K562 (cell line): ENCODE results near the gene C3. TPM values are rescaled to one million over a fixed set of nuclear protein-coding genes. Genes with fewer than 3 reads are reported as not detected.

ENCODE experiments used
- ARID3A ChIP-seq: IDR thresholded peaks from 2 replicates; pipeline ENCODE4 v1.6.1; 2012; ENCODE audit warnings: low read depth, low read length, improper control_type of control experiment, borderline replicate concordance
- BHLHE40 ChIP-seq: IDR thresholded peaks from 2 replicates; pipeline ENCODE4 v1.6.1; 2011; ENCODE audit warnings: low read length, improper control_type of control experiment
- CBFA2T3 ChIP-seq: fragments of 450-650 bp; IDR thresholded peaks from 2 replicates; pipeline ENCODE4 v1.6.1; 2017
- CREB3L1 ChIP-seq: fragments of 450-650 bp; IDR thresholded peaks from 2 replicates; pipeline ENCODE4 v1.6.1; 2014; ENCODE audit warnings: low read depth, mild to moderate bottlenecking, moderate library complexity, borderline replicate concordance
- ELF1 ChIP-seq: fragments of 200-800 bp; sonication (Bioruptor generic); IDR thresholded peaks from 2 replicates; pipeline ENCODE4 v1.6.1; 2016; ENCODE audit warnings: missing genetic modification characterization, missing compliant biosample characterization
- FIP1L1 ChIP-seq: fragments of 200-400 bp; formaldehyde crosslinking; IDR thresholded peaks from 2 replicates; pipeline ENCODE4 v1.6.1; 2018; ENCODE audit warnings: mild to moderate bottlenecking, low read depth, low read length; ENCODE audit not compliant: poor library complexity, severe bottlenecking
- FOXO4 ChIP-seq: fragments of 450-650 bp; formaldehyde crosslinking; IDR thresholded peaks from 2 replicates; pipeline ENCODE4 v1.4.0; 2020; ENCODE audit warnings: mild to moderate bottlenecking, moderate library complexity
- GABPB2 ChIP-seq: fragments of 250-450 bp; sonication (Bioruptor Pico); conservative IDR thresholded peaks from 2 replicates; pipeline ENCODE4 v1.5.1; 2021; ENCODE audit warnings: mild to moderate bottlenecking
- HNRNPK ChIP-seq: fragments of 200-400 bp; formaldehyde crosslinking; IDR thresholded peaks from one replicate; pipeline ENCODE4 v1.6.1; 2018; ENCODE audit warnings: mild to moderate bottlenecking, low read depth, low read length; ENCODE audit not compliant: poor library complexity, severe bottlenecking
- JUND ChIP-seq, 2 experiments: IDR thresholded peaks; 2 replicates in 1 of 2; 3 replicates in 1 of 2; pipeline ENCODE4 v1.6.1; 2011; ENCODE audit warnings: borderline replicate concordance in 2 of 2, low read depth in 2 of 2, low read length in 2 of 2, improper control_type of control experiment in 1 of 2, missing biosample characterization in 1 of 2, missing genetic modification characterization in 1 of 2, missing genetic modification reagents in 1 of 2
- MEIS2 ChIP-seq: fragments of 450-650 bp; IDR thresholded peaks from 2 replicates; pipeline ENCODE4 v1.6.1; 2014; ENCODE audit warnings: mild to moderate bottlenecking; ENCODE audit not compliant: partially characterized antibody
- PBX2 ChIP-seq, 2 experiments: IDR thresholded peaks in 1 of 2; conservative IDR thresholded peaks in 1 of 2; 2 replicates each; pipeline ENCODE4 v1.6.1; 2016; ENCODE audit warnings: low read depth in 2 of 2, mild to moderate bottlenecking in 1 of 2, missing compliant biosample characterization in 1 of 2, missing genetic modification characterization in 1 of 2, moderate library complexity in 1 of 2
- PHTF2 ChIP-seq: fragments of 250-450 bp; sonication (Bioruptor Pico); IDR thresholded peaks from 2 replicates; pipeline ENCODE4 v1.5.0; 2021; ENCODE audit warnings: mild to moderate bottlenecking
- RBM25 ChIP-seq: fragments of 200-400 bp; formaldehyde crosslinking; IDR thresholded peaks from 2 replicates; pipeline ENCODE4 v1.6.1; 2018; ENCODE audit warnings: low read length, low read depth, moderate library complexity; ENCODE audit not compliant: severe bottlenecking
- RCOR1 ChIP-seq, 2 experiments: IDR thresholded peaks; 2 replicates each; pipeline ENCODE4 v1.6.1; 2012; ENCODE audit warnings: low read depth in 2 of 2, low read length in 2 of 2, borderline replicate concordance in 1 of 2, improper control_type of control experiment in 1 of 2
- SREBF1 ChIP-seq: fragments of 150-350 bp; IDR thresholded peaks from 2 replicates; pipeline ENCODE4 v1.6.1; 2014; ENCODE audit warnings: antibody characterized with exemption, low read depth, low read length, borderline replicate concordance
- ZNF282 ChIP-seq: sonication (generic); formaldehyde crosslinking; IDR thresholded peaks from 2 replicates; pipeline ENCODE4 v1.8.1; 2023; ENCODE audit warnings: missing genetic modification reagents
- ZNF644 ChIP-seq: fragments of 200-800 bp; sonication (Bioruptor generic); IDR thresholded peaks from 2 replicates; pipeline ENCODE4 v1.6.1; 2016; ENCODE audit warnings: low read depth, missing genetic modification characterization, missing compliant biosample characterization
- polyA plus RNA-seq, 8 experiments: library from polyadenylated mRNA; depleted of rRNA in 4 of 8; stranded (reverse) in 5 of 8; unstranded in 3 of 8; fragments of >200 nt; fragmentation: Nextera tagmentation in 2 of 8; fragmentation: Illumina TruSeq in 1 of 8; extraction: Ambion mirVana in 2 of 8; extraction: Trizol in 1 of 8; gene quantifications; 2 replicates each; pipeline versions ENCODE4 v1.2.1 to v1.2.3, GENCODE V29; 2011 to 2014; ENCODE audit warnings: inconsistent platforms in 1 of 8, missing spikeins in 1 of 8
- total RNA-seq, 7 experiments: library from RNA; depleted of rRNA in 6 of 7; stranded (reverse); fragments of >200 nt in 6 of 7; fragmentation: Illumina TruSeq in 2 of 7; extraction: Trizol in 2 of 7; gene quantifications; 2 replicates each; pipeline versions ENCODE4 v1.2.1 to v1.2.3, GENCODE V29; 2011 to 2021; ENCODE audit warnings: low replicate concordance in 1 of 7

The C3 gene
- total and polyA plus RNA-seq, 9 of the 15 experiments (the other 6 are each of a cell fraction or from before 2014, with no cell fraction given): 0.59 to 10.6 (median 2.2) TPM

- no peak for TF ChIP-seq MEIS2
- TF ChIP-seq ARID3A: no peak
- no peak for TF ChIP-seq HNRNPK
- TF ChIP-seq ZNF644 (tag): no peak
- TF ChIP-seq BHLHE40: no peak
- TF ChIP-seq SREBF1: no peak
- peak in 1 of 2 experiments; percentile 57; a peak in 1 of 4 replicates for TF ChIP-seq RCOR1 (IDR thresholded peaks at IDR 0.05; ENCODE audit: borderline replicate concordance in 1 of 2, low read depth in 2 of 2, low read length in 2 of 2)
- peak; percentile 53 for TF ChIP-seq CBFA2T3
- TF ChIP-seq ZNF282 (CRISPR knock-in tag): no peak
- no peak for TF ChIP-seq CREB3L1
- TF ChIP-seq RBM25: no peak
- TF ChIP-seq PBX2 (CRISPR knock-in tag; IDR thresholded peaks at IDR 0.05; ENCODE audit: low read depth): no peak
- no peak for TF ChIP-seq PBX2 (tag; conservative IDR thresholded peaks at IDR 0.05; ENCODE audit: low read depth)
- no peak for TF ChIP-seq FOXO4
- TF ChIP-seq ELF1 (tag): no peak
- no peak for TF ChIP-seq GABPB2 (CRISPR knock-in tag)
- TF ChIP-seq PHTF2: no peak
- no peak for TF ChIP-seq JUND (IDR thresholded peaks at IDR 0.05; ENCODE audit: borderline replicate concordance, low read depth, low read length)
- no peak for TF ChIP-seq JUND (tag; IDR thresholded peaks at IDR 0.05; ENCODE audit: borderline replicate concordance, low read depth, low read length)
- TF ChIP-seq FIP1L1: no peak
Measured at GRCh38 chr19:6739883-6740588, 19.6 kb upstream of the C3 start (continued).
